HepG2 (cell line): Measurements from ENCODE around the gene SNUPN. TPM values are rescaled to one million over a fixed set of nuclear protein-coding genes. Genes with fewer than 3 reads are reported as not detected.
A peak's percentile ranks its signal among the peaks of the same experiment; 100 is the strongest.

ENCODE experiments used
- BATF2 ChIP-seq: sonication (generic); formaldehyde crosslinking; IDR thresholded peaks from 2 replicates; pipeline ENCODE4 v1.8.0; 2022; ENCODE audit warnings: mild to moderate bottlenecking, missing genetic modification reagents, moderate library complexity
- CREB3 ChIP-seq: sonication (generic); formaldehyde crosslinking; IDR thresholded peaks from 2 replicates; pipeline ENCODE4 v1.5.0; 2020; ENCODE audit warnings: missing genetic modification reagents
- FOXM1 ChIP-seq: sonication (generic); formaldehyde crosslinking; IDR thresholded peaks from 2 replicates; pipeline ENCODE4 v1.5.0; 2020; ENCODE audit warnings: missing genetic modification reagents
- KIAA2018 ChIP-seq: sonication (generic); formaldehyde crosslinking; IDR thresholded peaks from 2 replicates; pipeline ENCODE4 v1.5.0; 2020; ENCODE audit warnings: mild to moderate bottlenecking, missing genetic modification reagents, borderline replicate concordance
- SP1 ChIP-seq, 2 experiments: fragments of 450-650 bp in 1 of 2; sonication (generic) in 1 of 2; formaldehyde crosslinking in 1 of 2; IDR thresholded peaks; 2 replicates each; pipeline versions ENCODE4 v1.4.0 to v1.6.1; 2016 to 2020; ENCODE audit warnings: missing genetic modification reagents in 1 of 2
- SRY ChIP-seq: sonication (generic); formaldehyde crosslinking; IDR thresholded peaks from 2 replicates; pipeline ENCODE4 v1.8.0; 2022; ENCODE audit warnings: mild to moderate bottlenecking, missing genetic modification reagents
- YEATS2 ChIP-seq: sonication (generic); formaldehyde crosslinking; IDR thresholded peaks from 2 replicates; pipeline ENCODE4 v1.4.0; 2020; ENCODE audit warnings: missing genetic modification reagents, borderline replicate concordance
- ZBTB37 ChIP-seq: sonication (generic); formaldehyde crosslinking; IDR thresholded peaks from 2 replicates; pipeline ENCODE4 v1.4.0; 2020; ENCODE audit warnings: mild to moderate bottlenecking, missing genetic modification reagents
- ZMAT5 ChIP-seq: sonication (generic); formaldehyde crosslinking; IDR thresholded peaks from 2 replicates; pipeline ENCODE4 v1.5.0; 2020; ENCODE audit warnings: mild to moderate bottlenecking, low read depth, missing genetic modification reagents, borderline replicate concordance
- polyA plus RNA-seq, 8 experiments: library from polyadenylated mRNA; depleted of rRNA in 3 of 8; stranded (reverse) in 7 of 8; unstranded in 1 of 8; fragments of >200 nt; fragmentation: Illumina TruSeq in 4 of 8; extraction: Trizol in 4 of 8; gene quantifications; 2 replicates each; pipeline versions ENCODE4 v1.2.1 to v1.2.3, GENCODE V29; 2011 to 2016; ENCODE audit warnings: low read depth in 4 of 8, missing spikeins in 1 of 8, mixed read lengths in 1 of 8; ENCODE audit not compliant: insufficient read depth in 1 of 8
- total RNA-seq, 5 experiments: library from RNA; depleted of rRNA; stranded (reverse); fragments of >200 nt; fragmentation: Illumina TruSeq; extraction: Trizol; gene quantifications; 2 replicates each; pipeline ENCODE4 v1.2.3, GENCODE V29; 2016; ENCODE audit warnings: low read depth in 1 of 5

SNUPN gene
- total and polyA plus RNA-seq, 2 of the 13 experiments (the other 11 are each of a cell fraction or from before 2014, with no cell fraction given): 9.0 to 16.4 TPM

- TF ChIP-seq KIAA2018 (no peak), FOXM1 (CRISPR knock-in tag) (no peak), SP1 (IDR thresholded peaks at IDR 0.05) (no peak), SP1 (CRISPR knock-in tag; IDR thresholded peaks at IDR 0.05) (no peak), ZBTB37 (CRISPR knock-in tag) (no peak), CREB3 (CRISPR knock-in tag) (no peak), SRY (CRISPR knock-in tag) (peak; percentile 19; the same call in 1 of the 2 replicates), YEATS2 (CRISPR knock-in tag) (no peak), BATF2 (CRISPR knock-in tag) (0 out of 2 replicates have a peak, but pooled peaks have one; percentile 42), ZMAT5 (CRISPR knock-in tag) (no peak)
Measured at GRCh38 chr15:75647370-75648155, 22.0 kb upstream of the SNUPN start, which contains the start of gene SNX33 (continued).
